Measurements from ENCODE around the gene TOGARAM1. TPM values are rescaled to one million over a fixed set of nuclear protein-coding genes. Genes with fewer than 3 reads are reported as not detected.

TOGARAM1 gene
- total RNA-seq, 1 donor = 27.1 TPM

DNA sequence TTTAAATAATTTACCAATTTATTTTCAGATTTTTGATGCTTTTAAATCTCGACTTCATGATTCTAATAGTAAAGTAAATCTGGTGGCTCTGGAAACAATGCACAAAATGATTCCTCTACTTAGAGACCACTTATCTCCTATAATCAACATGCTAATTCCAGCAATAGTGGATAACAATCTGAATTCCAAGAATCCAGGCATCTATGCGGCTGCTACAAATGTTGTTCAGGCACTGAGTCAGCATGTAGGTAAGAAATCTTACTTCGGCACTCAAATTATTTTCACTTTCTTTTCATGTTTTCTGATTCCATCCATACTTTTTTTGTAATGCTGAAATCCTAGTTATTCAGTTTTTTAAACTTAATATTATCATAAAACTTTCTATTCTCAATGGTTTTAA is 106.4 kb downstream of the TOGARAM1 start:
- TF ChIP-seq, protein P1, sequence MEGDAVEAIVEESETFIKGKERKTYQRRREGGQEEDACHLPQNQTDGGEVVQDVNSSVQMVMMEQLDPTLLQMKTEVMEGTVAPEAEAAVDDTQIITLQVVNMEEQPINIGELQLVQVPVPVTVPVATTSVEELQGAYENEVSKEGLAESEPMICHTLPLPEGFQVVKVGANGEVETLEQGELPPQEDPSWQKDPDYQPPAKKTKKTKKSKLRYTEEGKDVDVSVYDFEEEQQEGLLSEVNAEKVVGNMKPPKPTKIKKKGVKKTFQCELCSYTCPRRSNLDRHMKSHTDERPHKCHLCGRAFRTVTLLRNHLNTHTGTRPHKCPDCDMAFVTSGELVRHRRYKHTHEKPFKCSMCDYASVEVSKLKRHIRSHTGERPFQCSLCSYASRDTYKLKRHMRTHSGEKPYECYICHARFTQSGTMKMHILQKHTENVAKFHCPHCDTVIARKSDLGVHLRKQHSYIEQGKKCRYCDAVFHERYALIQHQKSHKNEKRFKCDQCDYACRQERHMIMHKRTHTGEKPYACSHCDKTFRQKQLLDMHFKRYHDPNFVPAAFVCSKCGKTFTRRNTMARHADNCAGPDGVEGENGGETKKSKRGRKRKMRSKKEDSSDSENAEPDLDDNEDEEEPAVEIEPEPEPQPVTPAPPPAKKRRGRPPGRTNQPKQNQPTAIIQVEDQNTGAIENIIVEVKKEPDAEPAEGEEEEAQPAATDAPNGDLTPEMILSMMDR (IDR thresholded peaks at IDR 0.05; ENCODE audit: extremely low read depth, low read depth, low read length) = no peak
- no peak overlapping the region for H3K4me2 ChIP-seq (ENCODE audit: insufficient read depth, low read length)
- H4K20me1 ChIP-seq (ENCODE audit: insufficient read depth, low read length) = no peaks in the 10 kb centered on the region
- H3K4me3 ChIP-seq (ENCODE audit: insufficient read depth, low read length) = no peak overlapping the region
- no peak overlapping the region for H2AFZ ChIP-seq (ENCODE audit: low read length)
- no peak overlapping the region for H3K27ac ChIP-seq (ENCODE audit: low read depth, low read length)
- H3K79me2 ChIP-seq (ENCODE audit: insufficient read depth, low read length) = peaks cover 8% of the 10 kb centered on the region
- H3K27me3 ChIP-seq (ENCODE audit: insufficient read depth, low read length) = no peaks in the 10 kb centered on the region
- H3K9me3 ChIP-seq (ENCODE audit: low read depth, low read length) = no peaks in the 10 kb centered on the region
- DNase-seq (ENCODE audit: insufficient read length, low spot score, missing footprints) = no peak
- H3K4me1 ChIP-seq (ENCODE audit: insufficient read depth, low read length) = no peaks in the 10 kb centered on the region
- H3K36me3 ChIP-seq (ENCODE audit: insufficient read depth, low read length) = peaks cover 6% of the 10 kb centered on the region

- no peak overlapping the region for H3K4me3 ChIP-seq (ENCODE audit: insufficient read depth, low read length)
- H3K27ac ChIP-seq (ENCODE audit: low read depth, low read length) = no peak overlapping the region
- no peaks in the 10 kb centered on the region for H4K20me1 ChIP-seq (ENCODE audit: insufficient read depth, low read length)
- peaks cover 6% of the 10 kb centered on the region for H3K36me3 ChIP-seq (ENCODE audit: insufficient read depth, low read length)
- TF ChIP-seq, protein P1 (IDR thresholded peaks at IDR 0.05; ENCODE audit: extremely low read depth, low read depth, low read length) = no peak
- H3K27me3 ChIP-seq (ENCODE audit: insufficient read depth, low read length) = no peaks in the 10 kb centered on the region
- H3K4me2 ChIP-seq (ENCODE audit: insufficient read depth, low read length) = no peak overlapping the region
- no peak for DNase-seq (ENCODE audit: insufficient read length, low spot score, missing footprints)
- no peaks in the 10 kb centered on the region for H3K9me3 ChIP-seq (ENCODE audit: low read depth, low read length)
- H2AFZ ChIP-seq (ENCODE audit: low read length) = no peak overlapping the region
- no peaks in the 10 kb centered on the region for H3K79me2 ChIP-seq (ENCODE audit: insufficient read depth, low read length)
- H3K4me1 ChIP-seq (ENCODE audit: insufficient read depth, low read length) = no peaks in the 10 kb centered on the region
Observed at GRCh38 chr14:45070215-45070614, 108.2 kb downstream of the TOGARAM1 start.

DNA sequence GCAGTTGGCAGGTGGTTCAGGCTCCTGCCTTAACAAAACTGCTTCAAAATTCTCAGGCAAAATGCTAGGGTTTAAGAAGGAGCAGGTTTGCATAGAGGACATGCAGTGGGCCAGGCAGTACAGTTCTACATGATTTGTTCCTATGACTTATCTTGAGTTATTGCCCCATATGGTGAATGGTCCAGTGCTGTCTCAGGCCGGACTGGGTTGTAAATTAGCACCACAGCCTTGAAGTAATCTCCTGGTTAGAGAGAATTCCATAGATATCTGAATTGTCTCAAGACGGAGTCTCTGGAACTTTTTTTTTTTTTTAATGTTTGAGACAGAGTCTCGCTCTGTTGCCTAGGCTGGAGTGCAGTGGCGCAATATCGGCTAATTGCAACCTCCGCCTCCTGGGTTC is 110.1 kb downstream of the TOGARAM1 start:
- Histone ChIP-seq H2AFZ (ENCODE audit: low read length) (no peak overlapping the region), H3K79me2 (ENCODE audit: insufficient read depth, low read length) (no peaks in the 10 kb centered on the region), H3K9me3 (ENCODE audit: low read depth, low read length) (no peaks in the 10 kb centered on the region), H3K4me2 (ENCODE audit: insufficient read depth, low read length) (no peak overlapping the region), H3K27ac (ENCODE audit: low read depth, low read length) (no peak overlapping the region), H3K4me1 (ENCODE audit: insufficient read depth, low read length) (no peaks in the 10 kb centered on the region), H3K27me3 (ENCODE audit: insufficient read depth, low read length) (no peaks in the 10 kb centered on the region), H4K20me1 (ENCODE audit: insufficient read depth, low read length) (no peaks in the 10 kb centered on the region), H3K36me3 (ENCODE audit: insufficient read depth, low read length) (peaks cover 6% of the 10 kb centered on the region), H3K4me3 (ENCODE audit: insufficient read depth, low read length) (no peak overlapping the region)
- no peak for DNase-seq (ENCODE audit: insufficient read length, low spot score, missing footprints)
- TF ChIP-seq, protein P1 (IDR thresholded peaks at IDR 0.05; ENCODE audit: extremely low read depth, low read depth, low read length) = no peak

DNA sequence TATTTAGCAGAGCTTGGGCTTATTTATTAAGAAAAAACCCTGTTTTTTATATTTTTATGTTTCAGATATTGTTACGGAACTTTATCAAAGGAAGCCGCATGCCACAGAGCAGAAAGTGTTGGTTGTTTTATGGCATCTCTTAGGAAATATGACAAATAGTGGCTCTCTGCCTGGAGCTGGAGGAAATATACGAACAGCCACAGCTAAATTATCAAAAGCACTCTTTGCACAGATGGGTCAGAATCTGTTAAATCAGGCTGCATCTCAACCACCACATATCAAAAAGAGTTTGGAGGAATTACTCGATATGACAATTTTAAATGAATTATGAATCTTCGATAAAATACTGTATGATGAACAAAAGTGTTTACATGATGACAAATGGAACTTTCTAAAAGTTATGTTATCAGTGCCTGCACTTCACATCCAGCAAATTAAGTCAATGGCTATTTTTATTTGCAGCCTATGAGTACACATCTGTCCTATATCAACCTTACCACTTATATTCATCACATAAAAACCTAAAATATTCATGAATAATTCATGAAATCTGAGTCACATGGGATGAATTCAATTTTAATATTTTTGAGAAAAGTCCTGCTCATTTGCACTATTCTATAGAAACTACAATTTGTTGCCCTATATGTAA is 111.4 kb downstream of the TOGARAM1 start:
- H3K9me3 ChIP-seq (ENCODE audit: low read depth, low read length) = no peaks in the 10 kb centered on the region

More for the DNA sequence above, 111.4 kb downstream of the TOGARAM1 start:
- H3K27ac ChIP-seq (ENCODE audit: low read depth, low read length) = no peak overlapping the region
- no peaks in the 10 kb centered on the region for H3K27me3 ChIP-seq (ENCODE audit: insufficient read depth, low read length)
- no peak overlapping the region for H3K4me3 ChIP-seq (ENCODE audit: insufficient read depth, low read length)
- DNase-seq (ENCODE audit: insufficient read length, low spot score, missing footprints) = no peak
- H3K36me3 ChIP-seq (ENCODE audit: insufficient read depth, low read length) = peaks cover 6% of the 10 kb centered on the region
- no peak overlapping the region for H2AFZ ChIP-seq (ENCODE audit: low read length)
- no peaks in the 10 kb centered on the region for H3K79me2 ChIP-seq (ENCODE audit: insufficient read depth, low read length)
- TF ChIP-seq, protein P1 (IDR thresholded peaks at IDR 0.05; ENCODE audit: extremely low read depth, low read depth, low read length) = no peak
- H3K4me2 ChIP-seq (ENCODE audit: insufficient read depth, low read length) = no peak overlapping the region
- no peaks in the 10 kb centered on the region for H4K20me1 ChIP-seq (ENCODE audit: insufficient read depth, low read length)
- no peaks in the 10 kb centered on the region for H3K4me1 ChIP-seq (ENCODE audit: insufficient read depth, low read length)

Data from osteoblast (primary cell).